Measurements from ENCODE around the gene PAWR. TPM values are rescaled to one million over a fixed set of nuclear protein-coding genes. Genes with fewer than 3 reads are reported as not detected.

Gene PAWR
- polyA plus RNA-seq, 1 donor (not counting 4 experiments of a cell fraction or from before 2014, with no cell fraction given) = 41.1 TPM

DNA sequence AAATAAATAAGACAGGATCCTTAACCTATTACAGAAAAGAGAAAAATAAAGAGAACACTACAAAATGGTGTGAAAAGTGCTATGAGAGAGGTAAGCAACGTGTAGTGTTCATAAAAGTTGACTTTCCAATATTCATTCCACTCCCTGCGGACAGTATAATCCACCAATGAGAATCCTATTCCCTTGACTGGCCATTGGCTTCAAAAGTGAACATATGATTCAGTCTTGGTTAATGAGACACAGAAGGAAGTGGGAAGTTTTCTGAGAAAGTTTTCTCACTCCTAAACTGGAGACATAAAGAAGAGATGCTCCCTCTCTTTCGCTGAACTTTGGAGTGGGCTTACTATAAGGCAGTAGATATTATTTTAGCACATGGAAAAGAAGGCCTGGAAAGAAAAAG is 153.1 kb downstream of the PAWR start:
- FAIRE-seq (no peak), DNase-seq (ENCODE audit: low read depth, low spot score) (no peak)
- dilution Hi-C loops (cut with MboI; ENCODE audit: extremely low pct_ligation_motif_present, low sequenced_read_pairs) = no loop called here
- Histone ChIP-seq H3K36me3 (ENCODE audit: control insufficient read depth in 2 of 2, extremely low read depth in 1 of 2, insufficient read depth in 2 of 2, low read length in 2 of 2) (peaks cover 0 to 2% of the 10 kb centered on the region in 2 experiments), H3K9me3 (ENCODE audit: control insufficient read depth, low read depth, low read length) (no peaks in the 10 kb centered on the region), H3K9me1 (ENCODE audit: control insufficient read depth, extremely low read depth, insufficient read depth, low read length) (no peaks in the 10 kb centered on the region), H3K27me3 (ENCODE audit: control insufficient read depth, extremely low read depth, insufficient read depth, low read length) (no peaks in the 10 kb centered on the region), H3K4me2 (ENCODE audit: control insufficient read depth, extremely low read depth, insufficient read depth, low read depth, low read length) (no peak overlapping the region), H2AFZ (ENCODE audit: control insufficient read depth, low read length) (no peak overlapping the region), H3K27ac (ENCODE audit: control insufficient read depth, insufficient read depth, low read length) (no peak overlapping the region), H4K20me1 (ENCODE audit: control insufficient read depth, extremely low read depth, insufficient read depth, low read length) (no peaks in the 10 kb centered on the region), H3K4me1 (ENCODE audit: control insufficient read depth, extremely low read depth, insufficient read depth, low read length) (no peaks in the 10 kb centered on the region), H3K9ac (ENCODE audit: control insufficient read depth, extremely low read depth, insufficient read depth, low read length) (no peak overlapping the region), H3K79me2 (ENCODE audit: control insufficient read depth, insufficient read depth, low read length) (no peaks in the 10 kb centered on the region), H3K4me3 (ENCODE audit: control insufficient read depth in 2 of 3, extremely low read depth in 1 of 3, insufficient read depth in 2 of 3, low read depth in 1 of 3, low read length in 3 of 3) (no peak overlapping the region)
- TF ChIP-seq EZH2 (IDR thresholded peaks at IDR 0.05; ENCODE audit: low read length) = no peak
- TF ChIP-seq, protein P1, sequence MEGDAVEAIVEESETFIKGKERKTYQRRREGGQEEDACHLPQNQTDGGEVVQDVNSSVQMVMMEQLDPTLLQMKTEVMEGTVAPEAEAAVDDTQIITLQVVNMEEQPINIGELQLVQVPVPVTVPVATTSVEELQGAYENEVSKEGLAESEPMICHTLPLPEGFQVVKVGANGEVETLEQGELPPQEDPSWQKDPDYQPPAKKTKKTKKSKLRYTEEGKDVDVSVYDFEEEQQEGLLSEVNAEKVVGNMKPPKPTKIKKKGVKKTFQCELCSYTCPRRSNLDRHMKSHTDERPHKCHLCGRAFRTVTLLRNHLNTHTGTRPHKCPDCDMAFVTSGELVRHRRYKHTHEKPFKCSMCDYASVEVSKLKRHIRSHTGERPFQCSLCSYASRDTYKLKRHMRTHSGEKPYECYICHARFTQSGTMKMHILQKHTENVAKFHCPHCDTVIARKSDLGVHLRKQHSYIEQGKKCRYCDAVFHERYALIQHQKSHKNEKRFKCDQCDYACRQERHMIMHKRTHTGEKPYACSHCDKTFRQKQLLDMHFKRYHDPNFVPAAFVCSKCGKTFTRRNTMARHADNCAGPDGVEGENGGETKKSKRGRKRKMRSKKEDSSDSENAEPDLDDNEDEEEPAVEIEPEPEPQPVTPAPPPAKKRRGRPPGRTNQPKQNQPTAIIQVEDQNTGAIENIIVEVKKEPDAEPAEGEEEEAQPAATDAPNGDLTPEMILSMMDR (optimal IDR thresholded peaks at IDR 0.05 in 1 of 3, IDR thresholded peaks at IDR 0.05 in 1 of 3, conservative IDR thresholded peaks at IDR 0.05 in 1 of 3; ENCODE audit: extremely low read depth in 1 of 3, insufficient read depth in 2 of 3, low read length in 3 of 3) = no peak

DNA sequence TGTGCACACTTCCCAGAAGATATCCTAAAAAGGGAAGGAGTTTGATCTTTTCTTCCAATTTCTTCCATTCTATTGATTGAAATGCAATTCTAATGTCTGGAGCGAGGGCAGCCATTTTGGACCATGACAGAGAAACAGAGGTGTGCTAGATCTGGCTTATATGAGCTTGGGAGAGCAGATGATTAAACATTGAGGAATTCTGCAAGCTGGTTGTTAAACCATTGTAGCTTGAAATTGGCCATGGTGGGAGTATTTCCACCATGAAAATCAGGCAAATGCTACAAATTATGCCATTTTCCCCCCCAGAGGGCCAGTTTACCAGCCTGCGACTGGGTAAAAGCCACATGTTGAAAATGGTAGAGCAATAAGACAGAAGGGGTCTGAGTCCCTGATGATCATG is 155.0 kb downstream of the PAWR start:
- H2AFZ ChIP-seq (ENCODE audit: control insufficient read depth, low read length) = no peak overlapping the region
- no peak overlapping the region for H3K4me2 ChIP-seq (ENCODE audit: control insufficient read depth, extremely low read depth, insufficient read depth, low read depth, low read length)
- H3K27me3 ChIP-seq (ENCODE audit: control insufficient read depth, extremely low read depth, insufficient read depth, low read length) = no peaks in the 10 kb centered on the region
- no peak overlapping the region for H3K4me3 ChIP-seq (ENCODE audit: control insufficient read depth in 2 of 3, extremely low read depth in 1 of 3, insufficient read depth in 2 of 3, low read depth in 1 of 3, low read length in 3 of 3)
- peaks cover 0 to 2% of the 10 kb centered on the region in 2 experiments for H3K36me3 ChIP-seq (ENCODE audit: control insufficient read depth in 2 of 2, extremely low read depth in 1 of 2, insufficient read depth in 2 of 2, low read length in 2 of 2)
- FAIRE-seq (no peak), DNase-seq (ENCODE audit: low read depth, low spot score) (no peak)
- no peaks in the 10 kb centered on the region for H3K4me1 ChIP-seq (ENCODE audit: control insufficient read depth, extremely low read depth, insufficient read depth, low read length)
- H3K9ac ChIP-seq (ENCODE audit: control insufficient read depth, extremely low read depth, insufficient read depth, low read length) = no peak overlapping the region
- H3K9me3 ChIP-seq (ENCODE audit: control insufficient read depth, low read depth, low read length) = no peaks in the 10 kb centered on the region
- no peak overlapping the region for H3K27ac ChIP-seq (ENCODE audit: control insufficient read depth, insufficient read depth, low read length)
- no peaks in the 10 kb centered on the region for H4K20me1 ChIP-seq (ENCODE audit: control insufficient read depth, extremely low read depth, insufficient read depth, low read length)
- dilution Hi-C loops (cut with MboI; ENCODE audit: extremely low pct_ligation_motif_present, low sequenced_read_pairs) = no loop called here
- H3K79me2 ChIP-seq (ENCODE audit: control insufficient read depth, insufficient read depth, low read length) = no peaks in the 10 kb centered on the region
- no peaks in the 10 kb centered on the region for H3K9me1 ChIP-seq (ENCODE audit: control insufficient read depth, extremely low read depth, insufficient read depth, low read length)
- TF ChIP-seq, protein P1 (optimal IDR thresholded peaks at IDR 0.05 in 1 of 3, IDR thresholded peaks at IDR 0.05 in 1 of 3, conservative IDR thresholded peaks at IDR 0.05 in 1 of 3; ENCODE audit: extremely low read depth in 1 of 3, insufficient read depth in 2 of 3, low read length in 3 of 3) = no peak
- no peak for TF ChIP-seq EZH2 (IDR thresholded peaks at IDR 0.05; ENCODE audit: low read length)

Other genes starting within 250 kb of the PAWR start
- gene PPP1R12A, start 244.1 kb upstream of the PAWR start, polyA plus RNA-seq = 23.8 to 45.2 TPM (median 42.4 TPM) in 3 replicates